Tibial nerve (tissue), 4 donors: ENCODE measurements around the gene IL21R.

ENCODE experiments used
- EP300 ChIP-seq, 2 donors: sonication (generic); formaldehyde crosslinking; IDR thresholded peaks; one replicate each; pipeline ENCODE4 v1.6.1; 2017; ENCODE audit warnings: antibody characterized with exemption in 2 of 2, mild to moderate bottlenecking in 1 of 2
- POLR2A ChIP-seq, 2 donors: fragments of 450-650 bp; IDR thresholded peaks; one replicate each; pipeline ENCODE4 v1.6.1; 2017; ENCODE audit warnings: antibody characterized with exemption in 2 of 2, mild to moderate bottlenecking in 2 of 2, moderate library complexity in 2 of 2
- TF ChIP-seq, protein P1 (sequence below), 5 experiments: fragments of 200-600 bp in 3 of 5; fragments of 450-650 bp in 2 of 5; sonication (generic) in 3 of 5; IDR thresholded peaks; one replicate each; pipeline ENCODE4 v1.5.1; 2016 to 2019; ENCODE audit warnings: antibody characterized with exemption in 5 of 5, mild to moderate bottlenecking in 3 of 5, moderate library complexity in 2 of 5

DNA sequence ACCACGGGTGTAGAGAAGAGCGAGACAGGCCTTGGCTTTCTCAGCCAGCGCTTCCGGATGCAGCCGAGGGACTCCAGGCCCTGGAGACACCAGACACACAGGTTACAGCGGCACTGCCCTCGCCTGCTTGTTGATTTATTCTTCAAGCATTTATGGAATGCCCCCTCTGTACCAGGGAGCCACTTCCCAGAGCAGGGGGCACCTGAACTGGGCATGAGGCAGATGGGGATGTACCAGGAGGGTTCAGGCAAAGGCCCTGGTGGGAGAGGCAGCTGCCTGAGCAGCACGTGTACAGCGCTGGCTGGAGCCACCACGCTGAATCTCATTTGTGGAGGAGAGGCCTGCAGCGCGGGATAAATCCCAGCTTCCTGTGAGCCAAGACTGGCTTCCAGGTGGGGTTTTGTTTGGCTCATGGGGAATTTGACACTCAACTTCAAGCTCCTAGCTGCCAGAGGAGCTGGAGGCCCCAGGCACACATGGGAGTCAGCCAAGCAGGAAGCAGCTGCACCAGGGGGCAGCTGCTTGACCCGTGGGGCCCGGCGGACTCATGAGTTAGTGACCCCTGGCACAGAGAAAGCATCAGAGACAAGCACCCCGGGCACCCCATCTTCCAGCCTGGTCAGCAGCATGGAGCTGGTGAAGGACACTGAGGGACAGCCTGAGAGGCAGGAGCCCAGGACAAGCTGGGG is 59.7 kb downstream of the IL21R start:
- TF ChIP-seq, protein P1, sequence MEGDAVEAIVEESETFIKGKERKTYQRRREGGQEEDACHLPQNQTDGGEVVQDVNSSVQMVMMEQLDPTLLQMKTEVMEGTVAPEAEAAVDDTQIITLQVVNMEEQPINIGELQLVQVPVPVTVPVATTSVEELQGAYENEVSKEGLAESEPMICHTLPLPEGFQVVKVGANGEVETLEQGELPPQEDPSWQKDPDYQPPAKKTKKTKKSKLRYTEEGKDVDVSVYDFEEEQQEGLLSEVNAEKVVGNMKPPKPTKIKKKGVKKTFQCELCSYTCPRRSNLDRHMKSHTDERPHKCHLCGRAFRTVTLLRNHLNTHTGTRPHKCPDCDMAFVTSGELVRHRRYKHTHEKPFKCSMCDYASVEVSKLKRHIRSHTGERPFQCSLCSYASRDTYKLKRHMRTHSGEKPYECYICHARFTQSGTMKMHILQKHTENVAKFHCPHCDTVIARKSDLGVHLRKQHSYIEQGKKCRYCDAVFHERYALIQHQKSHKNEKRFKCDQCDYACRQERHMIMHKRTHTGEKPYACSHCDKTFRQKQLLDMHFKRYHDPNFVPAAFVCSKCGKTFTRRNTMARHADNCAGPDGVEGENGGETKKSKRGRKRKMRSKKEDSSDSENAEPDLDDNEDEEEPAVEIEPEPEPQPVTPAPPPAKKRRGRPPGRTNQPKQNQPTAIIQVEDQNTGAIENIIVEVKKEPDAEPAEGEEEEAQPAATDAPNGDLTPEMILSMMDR (IDR thresholded peaks at IDR 0.05), result no peak
- TF ChIP-seq POLR2A (IDR thresholded peaks at IDR 0.05) (no peak), EP300 (IDR thresholded peaks at IDR 0.05) (no peak)
